ENCODE results near the gene LRMDA.

LRMDA gene

DNA sequence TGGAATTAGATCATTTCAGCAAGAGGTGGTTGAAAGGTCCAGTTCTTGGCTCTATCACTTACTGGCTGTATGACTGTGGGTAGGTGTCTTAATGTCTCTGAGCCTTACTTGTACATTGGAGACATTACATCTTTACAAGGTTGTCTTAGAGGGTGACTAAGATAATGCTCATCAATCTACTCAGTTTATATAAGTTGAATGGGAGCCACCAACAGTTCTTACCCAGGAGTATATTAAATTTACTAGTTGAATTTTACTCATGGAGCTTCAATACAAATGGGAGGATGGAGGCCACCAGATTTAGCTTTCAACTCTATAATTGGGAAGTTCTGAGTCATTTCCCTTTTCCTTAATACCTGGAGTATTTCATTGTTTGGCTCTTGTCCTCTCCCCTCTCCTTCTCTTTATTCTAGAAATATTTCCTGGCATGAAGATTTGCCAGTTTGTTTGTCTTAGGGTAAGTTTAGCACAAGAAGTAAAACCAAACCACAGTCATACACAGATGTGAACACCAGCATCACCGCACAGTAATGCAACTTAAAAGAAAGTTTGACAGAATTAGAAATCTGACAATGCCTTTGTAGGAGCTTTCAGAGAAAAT, 222.8 kb downstream of the LRMDA start:
- TF ChIP-seq, protein P1, sequence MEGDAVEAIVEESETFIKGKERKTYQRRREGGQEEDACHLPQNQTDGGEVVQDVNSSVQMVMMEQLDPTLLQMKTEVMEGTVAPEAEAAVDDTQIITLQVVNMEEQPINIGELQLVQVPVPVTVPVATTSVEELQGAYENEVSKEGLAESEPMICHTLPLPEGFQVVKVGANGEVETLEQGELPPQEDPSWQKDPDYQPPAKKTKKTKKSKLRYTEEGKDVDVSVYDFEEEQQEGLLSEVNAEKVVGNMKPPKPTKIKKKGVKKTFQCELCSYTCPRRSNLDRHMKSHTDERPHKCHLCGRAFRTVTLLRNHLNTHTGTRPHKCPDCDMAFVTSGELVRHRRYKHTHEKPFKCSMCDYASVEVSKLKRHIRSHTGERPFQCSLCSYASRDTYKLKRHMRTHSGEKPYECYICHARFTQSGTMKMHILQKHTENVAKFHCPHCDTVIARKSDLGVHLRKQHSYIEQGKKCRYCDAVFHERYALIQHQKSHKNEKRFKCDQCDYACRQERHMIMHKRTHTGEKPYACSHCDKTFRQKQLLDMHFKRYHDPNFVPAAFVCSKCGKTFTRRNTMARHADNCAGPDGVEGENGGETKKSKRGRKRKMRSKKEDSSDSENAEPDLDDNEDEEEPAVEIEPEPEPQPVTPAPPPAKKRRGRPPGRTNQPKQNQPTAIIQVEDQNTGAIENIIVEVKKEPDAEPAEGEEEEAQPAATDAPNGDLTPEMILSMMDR (IDR thresholded peaks at IDR 0.05; ENCODE audit: low read depth, low read length): no peak
- no peak for DNase-seq (ENCODE audit: extremely low read depth, low read depth)

DNA sequence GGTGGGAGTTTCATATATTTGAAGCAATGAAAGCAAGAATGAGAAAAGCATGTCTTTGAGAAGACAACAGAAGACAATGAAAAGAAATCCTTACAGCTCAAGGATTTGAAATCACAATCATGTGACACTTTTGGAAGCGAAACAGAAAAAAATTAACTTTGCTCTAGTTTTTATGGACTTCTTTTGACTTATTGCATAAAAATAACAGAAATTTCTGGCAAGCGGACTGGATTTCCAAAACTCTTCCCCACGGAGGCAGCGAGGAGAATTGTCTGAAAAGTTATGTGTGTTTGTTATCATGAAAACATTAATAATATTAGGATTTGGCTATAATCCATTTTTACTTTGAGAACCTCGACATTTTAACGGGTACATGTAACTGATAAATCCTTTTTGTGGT, 223.3 kb downstream of the LRMDA start:
- DNase-seq (ENCODE audit: extremely low read depth, low read depth): no peak
- TF ChIP-seq, protein P1 (IDR thresholded peaks at IDR 0.05; ENCODE audit: low read depth, low read length): no peak

DNA sequence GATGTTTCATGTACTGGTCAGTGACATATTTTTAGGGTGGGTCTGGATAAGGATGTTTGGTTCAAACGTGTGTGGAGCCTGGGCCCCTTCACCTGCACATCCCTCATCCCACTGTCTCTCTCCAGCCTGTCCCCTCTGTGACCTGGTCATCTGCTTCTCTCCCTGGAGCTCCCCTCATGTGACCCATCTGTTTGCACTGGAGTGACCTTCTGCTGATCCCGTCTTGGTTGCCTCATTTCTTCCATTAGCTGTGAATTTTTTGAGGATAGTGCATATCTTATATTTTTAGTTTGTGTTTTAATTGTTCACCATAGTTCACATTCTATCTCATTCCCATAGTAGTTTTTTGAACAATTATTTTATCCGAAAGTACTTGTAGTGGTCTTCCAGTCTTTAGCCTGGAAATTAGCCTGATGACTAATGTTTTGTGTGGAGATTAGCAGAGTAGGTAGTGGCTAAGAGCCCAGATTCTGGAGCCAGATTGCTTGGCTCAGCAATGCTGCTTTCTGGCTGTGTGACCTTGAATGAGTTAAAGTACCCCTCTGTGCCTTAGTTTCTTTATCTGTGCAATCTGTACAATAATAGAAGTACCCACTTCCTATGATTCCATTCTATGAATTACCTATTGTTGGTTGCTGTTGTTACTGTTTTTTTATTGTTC, 224.5 kb downstream of the LRMDA start:
- TF ChIP-seq, protein P1 (IDR thresholded peaks at IDR 0.05; ENCODE audit: low read depth, low read length): no peak

DNA sequence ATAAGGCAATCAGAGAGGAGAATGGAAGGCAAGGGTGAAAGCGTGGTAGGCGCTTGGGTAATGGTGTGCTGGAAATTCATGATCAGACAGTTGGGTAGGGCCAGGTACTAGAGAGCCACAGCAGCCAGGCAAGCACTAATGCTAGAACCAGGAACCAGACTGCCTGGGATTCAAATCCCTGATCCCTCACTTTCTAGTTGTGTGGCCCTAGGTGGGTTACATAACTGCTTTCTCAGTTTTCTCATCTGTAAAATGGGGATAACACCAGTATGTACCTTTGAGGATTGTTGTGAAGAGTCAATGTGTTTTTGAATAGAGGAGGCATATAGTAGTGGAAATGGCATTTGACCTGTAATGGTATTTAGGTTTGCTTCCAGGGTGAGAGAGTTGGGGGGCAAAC, 225.9 kb downstream of the LRMDA start:
- TF ChIP-seq, protein P1 (IDR thresholded peaks at IDR 0.05; ENCODE audit: low read depth, low read length): no peak
- DNase-seq (ENCODE audit: extremely low read depth, low read depth): no peak

More for the DNA sequence above, 224.5 kb downstream of the LRMDA start:
- no peak for DNase-seq (ENCODE audit: extremely low read depth, low read depth)

DNA sequence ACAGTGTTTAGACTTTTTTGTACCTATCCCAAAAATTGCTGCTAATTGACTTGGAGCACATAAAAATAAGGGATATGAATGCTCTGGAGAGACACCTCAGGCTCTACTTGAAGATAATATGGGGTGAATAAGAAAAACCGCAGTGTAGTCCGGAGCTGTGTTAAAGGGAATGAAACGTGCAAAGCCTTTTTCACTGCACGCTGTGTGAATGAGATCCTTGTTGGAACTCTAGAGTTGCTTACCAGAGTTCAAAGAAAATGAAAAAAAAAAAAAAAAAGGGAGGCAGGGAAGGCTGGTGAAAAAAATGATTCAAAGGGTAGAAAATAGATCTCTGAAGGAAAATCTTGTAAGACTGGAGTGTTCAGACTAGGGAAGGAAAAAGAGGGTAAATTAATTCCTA, 226.6 kb downstream of the LRMDA start:
- TF ChIP-seq, protein P1 (IDR thresholded peaks at IDR 0.05; ENCODE audit: low read depth, low read length): no peak
- DNase-seq (ENCODE audit: extremely low read depth, low read depth): no peak

DNA sequence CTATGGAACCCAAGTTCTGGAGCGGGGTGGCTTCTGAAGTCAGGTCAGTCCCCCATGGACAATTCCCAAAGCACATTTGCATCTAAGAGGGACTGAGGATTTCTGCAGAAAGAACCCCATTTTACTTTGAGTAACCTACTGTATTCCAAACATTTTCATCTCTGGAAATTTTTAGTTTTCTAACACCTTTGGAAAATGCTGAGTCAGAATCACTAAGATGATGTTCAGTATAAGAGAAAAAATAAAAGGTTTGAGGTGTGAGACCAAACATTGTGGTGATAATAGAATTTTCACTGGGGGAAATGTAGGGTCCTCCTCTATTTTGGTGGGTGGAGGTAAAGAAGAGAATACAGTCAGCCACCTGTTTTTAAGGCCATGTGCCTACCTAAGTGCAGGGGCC, 227.1 kb downstream of the LRMDA start:
- TF ChIP-seq, protein P1 (IDR thresholded peaks at IDR 0.05; ENCODE audit: low read depth, low read length): no peak
- no peak for DNase-seq (ENCODE audit: extremely low read depth, low read depth)

DNA sequence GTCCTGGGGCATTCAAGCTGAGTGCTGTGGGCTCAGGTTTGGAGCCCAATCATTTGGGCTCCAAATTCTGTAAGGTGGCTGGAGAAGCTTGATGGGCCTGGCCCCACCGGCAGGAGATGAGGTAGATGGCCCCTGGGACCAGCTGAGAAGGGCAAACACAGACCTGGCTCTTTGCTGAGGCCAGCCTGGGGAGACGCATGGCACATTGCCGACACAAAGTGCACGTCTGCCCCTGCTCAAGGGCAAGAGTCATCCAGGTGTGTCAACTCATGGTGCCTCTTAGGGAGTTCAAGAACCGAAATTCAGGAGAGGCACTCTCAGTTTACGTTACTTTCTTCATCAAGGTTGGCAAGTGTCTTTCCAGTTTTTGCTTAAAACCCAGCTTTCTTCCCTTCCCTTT, 227.5 kb downstream of the LRMDA start:
- TF ChIP-seq, protein P1 (IDR thresholded peaks at IDR 0.05; ENCODE audit: low read depth, low read length): no peak
- DNase-seq (ENCODE audit: extremely low read depth, low read depth): no peak

Measured in AG09319 (cell line).